Keratinocyte (primary cell): Measurements from ENCODE around the gene EYS. TPM values are rescaled to one million over a fixed set of nuclear protein-coding genes. Genes with fewer than 3 reads are reported as not detected.

Source experiments
- DNase-seq: peaks from one replicate; pipeline ENCODE4 v3.0.0-alpha.2; 2011; ENCODE audit warnings: low read depth, missing footprints, low spot score
- FAIRE-seq: peaks from 2 replicates; lab custom pipeline; 2011; peaks lifted over from hg19 to GRCh38; lab: Jason Lieb, UNC
- H2AFZ ChIP-seq: 2 replicates; pipeline ENCODE4 v1.6.0; 2012; ENCODE audit warnings: low read length, control low read depth, inconsistent platforms; ENCODE audit not compliant: control insufficient read depth
- H3K27ac ChIP-seq: 2 replicates; pipeline ENCODE4 v1.5.1; 2011; ENCODE audit warnings: low read length; ENCODE audit not compliant: control insufficient read depth, insufficient read depth
- H3K27me3 ChIP-seq: 3 replicates; pipeline ENCODE4 v1.6.0; 2011; ENCODE audit warnings: low read length; ENCODE audit not compliant: control insufficient read depth, insufficient read depth; ENCODE audit errors: extremely low read depth
- H3K36me3 ChIP-seq, 2 experiments: 2 replicates in 1 of 2; 3 replicates in 1 of 2; pipeline ENCODE4 v1.5.1; 2011; ENCODE audit warnings: low read length in 2 of 2, mild to moderate bottlenecking in 1 of 2; ENCODE audit not compliant: control insufficient read depth in 2 of 2, insufficient read depth in 2 of 2; ENCODE audit errors: extremely low read depth in 1 of 2
- H3K4me1 ChIP-seq: 3 replicates; pipeline ENCODE4 v1.5.1; 2011; ENCODE audit warnings: low read length; ENCODE audit not compliant: control insufficient read depth, insufficient read depth; ENCODE audit errors: extremely low read depth
- H3K4me2 ChIP-seq: 3 replicates; pipeline ENCODE4 v1.6.0; 2011; ENCODE audit warnings: low read depth, low read length; ENCODE audit not compliant: control insufficient read depth, insufficient read depth; ENCODE audit errors: extremely low read depth
- H3K4me3 ChIP-seq, 3 experiments: fragments of 200-600 bp in 1 of 3; sonication (generic) in 1 of 3; 2 replicates in 2 of 3; 3 replicates in 1 of 3; pipeline ENCODE4 v1.5.1; 2011 to 2016; ENCODE audit warnings: low read length in 3 of 3, mild to moderate bottlenecking in 3 of 3, control low read depth in 2 of 3, inconsistent platforms in 1 of 3, low read depth in 1 of 3, mixed read lengths in 1 of 3, mixed run types in 1 of 3, moderate library complexity in 1 of 3; ENCODE audit not compliant: control insufficient read depth in 2 of 3, insufficient read depth in 2 of 3; ENCODE audit errors: extremely low read depth in 1 of 3
- H3K79me2 ChIP-seq: 2 replicates; pipeline ENCODE4 v1.6.0; 2012; ENCODE audit warnings: low read length; ENCODE audit not compliant: control insufficient read depth, insufficient read depth
- H3K9ac ChIP-seq: 3 replicates; pipeline ENCODE4 v1.6.0; 2011; ENCODE audit warnings: low read length; ENCODE audit not compliant: control insufficient read depth, insufficient read depth; ENCODE audit errors: extremely low read depth
- H3K9me1 ChIP-seq: 3 replicates; pipeline ENCODE4 v1.6.0; 2011; ENCODE audit warnings: low read length; ENCODE audit not compliant: control insufficient read depth, insufficient read depth; ENCODE audit errors: extremely low read depth
- H3K9me3 ChIP-seq: 2 replicates; pipeline ENCODE4 v1.5.1; 2012; ENCODE audit warnings: low read depth, low read length; ENCODE audit not compliant: control insufficient read depth
- H4K20me1 ChIP-seq: 3 replicates; pipeline ENCODE4 v1.6.0; 2011; ENCODE audit warnings: low read length; ENCODE audit not compliant: control insufficient read depth, insufficient read depth; ENCODE audit errors: extremely low read depth
- CTCF ChIP-seq, 3 experiments: IDR thresholded peaks in 1 of 3; conservative IDR thresholded peaks in 1 of 3; optimal IDR thresholded peaks in 1 of 3; 2 replicates in 2 of 3; 3 replicates in 1 of 3; pipeline versions ENCODE3 to v1.5.1; 2011; ENCODE audit warnings: low read length in 3 of 3, mild to moderate bottlenecking in 3 of 3, moderate library complexity in 2 of 3, control low read depth in 1 of 3, inconsistent platforms in 1 of 3; ENCODE audit not compliant: insufficient read depth in 2 of 3; ENCODE audit errors: extremely low read depth in 1 of 3
- EZH2 ChIP-seq: IDR thresholded peaks from one replicate; pipeline ENCODE4 v1.6.1; 2012; ENCODE audit warnings: inconsistent platforms, mild to moderate bottlenecking, low read length, moderate library complexity
- dilution Hi-C: fragments of 300-500 bp; cut with MboI; formaldehyde crosslinking; loops from one replicate; pipeline ENCODE4 v1.7.0; 2020; ENCODE audit warnings: low sequenced_read_pairs; ENCODE audit not compliant: extremely low pct_ligation_motif_present
- polyA plus RNA-seq, 5 experiments: library from polyadenylated mRNA; depleted of rRNA in 3 of 5; stranded (reverse) in 3 of 5; stranded (forward) in 1 of 5; unstranded in 1 of 5; fragments of >200 nt; gene quantifications; 1 replicate in 1 of 5; 2 replicates in 3 of 5; 3 replicates in 1 of 5; pipeline versions ENCODE4 v1.2.1 to v1.2.3, GENCODE V29; 2011 to 2012; ENCODE audit warnings: missing spikeins in 2 of 5, low read depth in 1 of 5, low replicate concordance in 1 of 5

The EYS gene
- polyA plus RNA-seq, 1 donor (not counting 4 experiments of a cell fraction or from before 2014, with no cell fraction given), result 0.34 TPM

GRCh38 chr6:64683682-64684081, 1023.3 kb downstream of the EYS start:
- no peaks in the 10 kb centered on the region for H3K27me3 ChIP-seq
- FAIRE-seq (no peak), DNase-seq (no peak)
- H3K9me3 ChIP-seq, result no peaks in the 10 kb centered on the region
- no peak overlapping the region for H3K27ac ChIP-seq
- no peak overlapping the region for H3K4me3 ChIP-seq
- no peak overlapping the region for H3K9ac ChIP-seq
- no peaks in the 10 kb centered on the region for H3K4me1 ChIP-seq
- H3K9me1 ChIP-seq, result no peaks in the 10 kb centered on the region
- no peaks in the 10 kb centered on the region for H4K20me1 ChIP-seq
- TF ChIP-seq CTCF (optimal IDR thresholded peaks at IDR 0.05 in 1 of 3, IDR thresholded peaks at IDR 0.05 in 1 of 3, conservative IDR thresholded peaks at IDR 0.05 in 1 of 3; ENCODE audit: extremely low read depth in 1 of 3, insufficient read depth in 2 of 3, low read length in 3 of 3), result no peak
- TF ChIP-seq EZH2, result no peak
- no peak overlapping the region for H2AFZ ChIP-seq
- no peak overlapping the region for H3K4me2 ChIP-seq
- dilution Hi-C loops, result no loop called here
- no peaks in the 10 kb centered on the region for H3K79me2 ChIP-seq
- no peaks in the 10 kb centered on the region for H3K36me3 ChIP-seq

GRCh38 chr6:64681416-64682160, 1025.4 kb downstream of the EYS start:
- H3K4me2 ChIP-seq, result no peak overlapping the region
- H3K27me3 ChIP-seq, result no peaks in the 10 kb centered on the region
- no peak overlapping the region for H3K4me3 ChIP-seq
- no peaks in the 10 kb centered on the region for H3K79me2 ChIP-seq
- DNase-seq (no peak), FAIRE-seq (no peak)
- H3K4me1 ChIP-seq, result no peaks in the 10 kb centered on the region
- no peak overlapping the region for H3K9ac ChIP-seq
- no peaks in the 10 kb centered on the region for H3K9me3 ChIP-seq
- no peaks in the 10 kb centered on the region for H3K36me3 ChIP-seq
- TF ChIP-seq CTCF (optimal IDR thresholded peaks at IDR 0.05 in 1 of 3, IDR thresholded peaks at IDR 0.05 in 1 of 3, conservative IDR thresholded peaks at IDR 0.05 in 1 of 3; ENCODE audit: extremely low read depth in 1 of 3, insufficient read depth in 2 of 3, low read length in 3 of 3), result no peak
- no peak for TF ChIP-seq EZH2
- no peak overlapping the region for H3K27ac ChIP-seq
- dilution Hi-C loops, result no loop called here
- H3K9me1 ChIP-seq, result no peaks in the 10 kb centered on the region
- no peak overlapping the region for H2AFZ ChIP-seq
- H4K20me1 ChIP-seq, result no peaks in the 10 kb centered on the region
